ENCODE results near the gene MSH5. TPM values are rescaled to one million over a fixed set of nuclear protein-coding genes. Genes with fewer than 3 reads are reported as not detected.
A peak's percentile ranks its signal among the peaks of the same experiment; 100 is the strongest.
"Not testable (repeated sequence)": the region's sequence is repeated elsewhere in the genome, so short reads cannot be mapped to it uniquely, and the experiment has no call there.

Gene MSH5
- total RNA-seq, 4 donors from 2014 or later: 2.3 to 7.9 (median 6.8) TPM

DNA sequence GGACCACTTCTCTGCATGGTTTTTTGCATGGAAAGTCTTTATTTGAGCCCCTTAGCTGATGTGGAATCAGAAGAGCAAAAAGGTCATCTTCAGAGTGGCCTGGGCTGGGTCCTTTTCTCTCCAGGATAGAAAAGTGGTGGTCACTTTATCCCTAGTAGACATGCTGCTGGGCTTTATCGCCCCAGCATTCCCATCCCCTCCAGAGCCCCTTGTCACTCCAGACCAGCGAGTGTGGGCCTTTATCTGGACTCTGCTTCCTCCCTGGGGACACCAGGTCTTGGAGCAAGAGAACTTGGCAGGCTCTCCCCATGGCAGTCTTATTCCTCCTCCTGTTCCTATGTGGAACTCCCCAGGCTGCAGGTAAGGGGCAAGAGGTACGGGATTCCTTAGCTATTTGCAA is 33.2 kb upstream of the MSH5 start, which contains the start of gene LY6G6F:
TSS of gene LY6G6F (plus strand) at position 268 of the 400 bp plus-strand sequence. CDS start at position 309, 41 bp downstream.
- TF ChIP-seq POLR2A (IDR thresholded peaks at IDR 0.05): no peak
- TF ChIP-seq, protein P1, sequence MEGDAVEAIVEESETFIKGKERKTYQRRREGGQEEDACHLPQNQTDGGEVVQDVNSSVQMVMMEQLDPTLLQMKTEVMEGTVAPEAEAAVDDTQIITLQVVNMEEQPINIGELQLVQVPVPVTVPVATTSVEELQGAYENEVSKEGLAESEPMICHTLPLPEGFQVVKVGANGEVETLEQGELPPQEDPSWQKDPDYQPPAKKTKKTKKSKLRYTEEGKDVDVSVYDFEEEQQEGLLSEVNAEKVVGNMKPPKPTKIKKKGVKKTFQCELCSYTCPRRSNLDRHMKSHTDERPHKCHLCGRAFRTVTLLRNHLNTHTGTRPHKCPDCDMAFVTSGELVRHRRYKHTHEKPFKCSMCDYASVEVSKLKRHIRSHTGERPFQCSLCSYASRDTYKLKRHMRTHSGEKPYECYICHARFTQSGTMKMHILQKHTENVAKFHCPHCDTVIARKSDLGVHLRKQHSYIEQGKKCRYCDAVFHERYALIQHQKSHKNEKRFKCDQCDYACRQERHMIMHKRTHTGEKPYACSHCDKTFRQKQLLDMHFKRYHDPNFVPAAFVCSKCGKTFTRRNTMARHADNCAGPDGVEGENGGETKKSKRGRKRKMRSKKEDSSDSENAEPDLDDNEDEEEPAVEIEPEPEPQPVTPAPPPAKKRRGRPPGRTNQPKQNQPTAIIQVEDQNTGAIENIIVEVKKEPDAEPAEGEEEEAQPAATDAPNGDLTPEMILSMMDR (IDR thresholded peaks at IDR 0.05): no peak
- Histone ChIP-seq H3K27me3 (no peaks in the 10 kb centered on the region), H3K4me1 (peaks cover 13 to 30% (median 20%) of the 10 kb centered on the region in 3 donors), H3K36me3 (peaks cover 0 to under 1% (median 0%) of the 10 kb centered on the region in 3 donors), H3K27ac (no peak within 1 kb of the TSS), H3K4me3 (no peak within 1 kb of the TSS), H3K9me3 (no peaks in the 10 kb centered on the region)
- 63% methylated on average over 3 of the region's 3 CpGs; no CpG with 5 or more reads in 1 of the 2 donors for WGBS, 2 donors
- no peak for DNase-seq
- intact Hi-C loops (cut with DNase I): no loop called here

GRCh38 chr6:31707701-31708100 is 32.1 kb upstream of the MSH5 start:
- no peaks in the 10 kb centered on the region for H3K9me3 ChIP-seq
- DNase-seq: no peak
- no peak overlapping the region for H3K27ac ChIP-seq
- 85% methylated on average over 4 of the region's 10 CpGs; no CpG with 5 or more reads in 1 of the 2 donors for WGBS, 2 donors
- H3K36me3 ChIP-seq: no peaks in the 10 kb centered on the region
- H3K4me1 ChIP-seq: peaks cover 6 to 31% (median 21%) of the 10 kb centered on the region in 3 donors
- intact Hi-C loops (cut with DNase I): no loop called here
- TF ChIP-seq, protein P1 (IDR thresholded peaks at IDR 0.05): no peak
- TF ChIP-seq POLR2A (IDR thresholded peaks at IDR 0.05): no peak
- H3K27me3 ChIP-seq: no peaks in the 10 kb centered on the region
- no peak overlapping the region for H3K4me3 ChIP-seq

- no peaks in the 10 kb centered on the region for H3K27me3 ChIP-seq
- no peaks in the 10 kb centered on the region for H3K9me3 ChIP-seq
- H3K4me3 ChIP-seq: no peak overlapping the region
- no peaks in the 10 kb centered on the region for H3K36me3 ChIP-seq
- TF ChIP-seq, protein P1 (IDR thresholded peaks at IDR 0.05): no peak
- TF ChIP-seq POLR2A (IDR thresholded peaks at IDR 0.05): no peak
- H3K27ac ChIP-seq: no peak overlapping the region
- intact Hi-C loops (cut with DNase I): no loop called here
- DNase-seq: no peak
- WGBS, 2 donors: 83 to 100% methylated on average over 3 of the region's 3 CpGs
- peaks cover 6 to 37% (median 27%) of the 10 kb centered on the region in 3 donors for H3K4me1 ChIP-seq
These were observed 31.6 kb upstream of the MSH5 start for GRCh38 chr6:31708224-31708623.

DNA sequence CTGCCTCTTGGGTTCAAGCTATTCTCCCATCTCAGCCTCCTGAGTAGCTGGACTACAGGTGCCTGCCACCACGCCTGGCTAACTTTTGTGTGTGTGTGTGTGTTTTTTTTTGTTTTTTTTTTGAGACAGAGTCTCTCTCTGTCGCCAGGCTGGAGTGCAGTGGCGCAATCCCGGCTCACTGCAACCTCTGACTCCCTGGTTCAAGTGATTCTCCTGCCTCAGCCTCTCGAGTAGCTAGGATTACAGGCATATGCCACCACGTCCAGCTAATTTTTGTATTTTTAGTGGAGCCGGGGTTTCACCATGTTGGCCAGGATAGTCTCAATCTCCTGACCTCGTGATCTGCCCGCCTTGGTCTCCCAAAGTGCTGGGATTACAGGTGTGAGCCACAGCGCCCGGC is 30.6 kb upstream of the MSH5 start:
- intact Hi-C loops (cut with DNase I); DNase-seq: not testable (repeated sequence)
- 84 to 89% methylated on average over 10 to 11 of the region's 11 CpGs for WGBS, 2 donors

DNA sequence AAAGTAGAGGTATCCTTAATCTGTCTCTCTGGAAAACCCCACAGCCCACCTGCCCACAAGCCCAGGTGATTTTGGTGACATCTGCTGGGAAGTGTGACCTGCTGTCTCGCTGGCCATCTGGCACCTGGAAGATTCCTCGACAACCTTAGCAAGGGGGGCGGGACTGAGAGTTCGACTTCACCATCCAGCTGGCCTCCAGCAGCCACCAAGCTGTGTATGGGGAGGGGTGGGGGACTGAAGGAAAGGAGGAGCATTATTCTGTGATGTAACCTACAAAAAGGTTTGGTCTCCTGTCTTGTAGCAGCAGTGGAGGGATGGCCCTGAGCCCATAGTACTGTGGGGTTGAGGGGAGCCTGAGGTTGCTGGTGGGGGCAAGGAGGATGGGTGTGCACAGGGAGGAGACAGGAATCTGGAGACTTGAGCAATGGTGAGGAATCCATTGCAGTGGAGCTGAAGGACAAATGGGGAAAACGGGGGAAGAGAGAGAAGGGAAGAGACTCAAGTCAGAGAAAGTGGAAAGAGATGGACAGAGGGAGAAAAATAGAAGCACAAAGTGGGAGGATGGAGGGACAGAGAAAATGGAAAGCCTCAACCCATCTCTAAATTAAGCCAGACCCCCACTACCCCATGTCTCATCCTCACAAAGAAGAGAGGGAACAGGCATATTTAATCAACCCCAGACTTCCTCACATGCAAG is 29.1 kb upstream of the MSH5 start:
- H3K4me3 ChIP-seq: no peak overlapping the region
- intact Hi-C loops (cut with DNase I): no loop called here
- DNase-seq: no peak
- H3K36me3 ChIP-seq: no peaks in the 10 kb centered on the region
- TF ChIP-seq, protein P1 (IDR thresholded peaks at IDR 0.05): no peak
- TF ChIP-seq POLR2A (IDR thresholded peaks at IDR 0.05): no peak
- peaks cover 11 to 51% (median 33%) of the 10 kb centered on the region in 3 donors for H3K4me1 ChIP-seq
- no peaks in the 10 kb centered on the region for H3K27me3 ChIP-seq
- WGBS, 2 donors: 57 to 63% methylated on average over 3 to 5 of the region's 5 CpGs
- H3K9me3 ChIP-seq: no peaks in the 10 kb centered on the region
- peak overlapping the region; percentile 47 to 84 (median 68) for H3K27ac ChIP-seq

More for the DNA sequence above, 30.6 kb upstream of the MSH5 start:
- not testable (repeated sequence) for H3K4me3 ChIP-seq, H3K36me3 ChIP-seq, H3K9me3 ChIP-seq, H3K27me3 ChIP-seq, H3K27ac ChIP-seq
- peaks cover 6 to 37% (median 32%) of the 10 kb centered on the region in 3 donors for H3K4me1 ChIP-seq

All from esophagus squamous epithelium (tissue), 5 donors.